ELR (cell line): Measurements from ENCODE around the gene DMD.
"Not testable (repeated sequence)": the region's sequence is repeated elsewhere in the genome, so short reads cannot be mapped to it uniquely, and the experiment has no call there.

Experiments used
- DNase-seq: peaks from one replicate; pipeline ENCODE4 v3.0.0-alpha.2; 2015; ENCODE audit warnings: low read depth

The DMD gene

GRCh38 chrX:32614707-32615106 is 596.6 kb downstream of the DMD start:
- no peak for DNase-seq

GRCh38 chrX:32599156-32599555 is 612.2 kb downstream of the DMD start:
- no peak for DNase-seq

GRCh38 chrX:32598707-32599106 is 612.6 kb downstream of the DMD start:
- no peak for DNase-seq

- DNase-seq = no peak
These were observed 613.6 kb downstream of the DMD start for GRCh38 chrX:32597777-32598176.

- no peak for DNase-seq
These were observed 618.6 kb downstream of the DMD start for GRCh38 chrX:32592786-32593185.

- DNase-seq = no peak
These were observed 619.8 kb downstream of the DMD start for GRCh38 chrX:32591589-32591988.

GRCh38 chrX:32582729-32583128 is 628.6 kb downstream of the DMD start:
- no peak for DNase-seq

- no peak for DNase-seq
These were observed 634.5 kb downstream of the DMD start for GRCh38 chrX:32576885-32577284.

- no peak for DNase-seq
These were observed 638.7 kb downstream of the DMD start for GRCh38 chrX:32572644-32573043.

GRCh38 chrX:32571579-32571978 is 639.8 kb downstream of the DMD start:
- no peak for DNase-seq

GRCh38 chrX:32562261-32562660 is 649.1 kb downstream of the DMD start:
- DNase-seq = no peak

- no peak for DNase-seq
These were observed 666.2 kb downstream of the DMD start for GRCh38 chrX:32545101-32545500.

- no peak for DNase-seq
These were observed 672.8 kb downstream of the DMD start for GRCh38 chrX:32538554-32538953.

- DNase-seq = no peak
These were observed 677.5 kb downstream of the DMD start for GRCh38 chrX:32533848-32534247.

GRCh38 chrX:32532262-32532661 is 679.1 kb downstream of the DMD start:
- DNase-seq = no peak

GRCh38 chrX:32530802-32531403 is 680.4 kb downstream of the DMD start:
- peak; percentile 35 for DNase-seq

- not testable (repeated sequence) for DNase-seq
These were observed 682.9 kb downstream of the DMD start for GRCh38 chrX:32528451-32528850.

- no peak for DNase-seq
These were observed 686.1 kb downstream of the DMD start for GRCh38 chrX:32525234-32525633.

GRCh38 chrX:32524385-32524784 is 687.0 kb downstream of the DMD start:
- DNase-seq = no peak

GRCh38 chrX:32520789-32521188 is 690.6 kb downstream of the DMD start:
- DNase-seq = no peak

- no peak for DNase-seq
These were observed 696.4 kb downstream of the DMD start for GRCh38 chrX:32514986-32515385.

GRCh38 chrX:32501606-32502005 is 709.7 kb downstream of the DMD start:
- no peak for DNase-seq

- no peak for DNase-seq
These were observed 714.7 kb downstream of the DMD start for GRCh38 chrX:32496671-32497070.

GRCh38 chrX:32495855-32496254 is 715.5 kb downstream of the DMD start:
- no peak for DNase-seq

GRCh38 chrX:32489125-32489524 is 722.2 kb downstream of the DMD start:
- no peak for DNase-seq
